Panc1 (cell line): ENCODE results near the gene RPL12. TPM values are rescaled to one million over a fixed set of nuclear protein-coding genes. Genes with fewer than 3 reads are reported as not detected.
"Not testable (repeated sequence)": the region's sequence is repeated elsewhere in the genome, so short reads cannot be mapped to it uniquely, and the experiment has no call there.

Experiments used
- ATAC-seq: fragments of 200-7000 bp; cut with Tn5 transposase; 2 replicates; pipeline ENCODE4 v1.9.1; 2020; ENCODE audit warnings: mild to moderate bottlenecking, moderate library complexity
- BruUV-seq: library from RNA; stranded (reverse); fragments of 400-500 nt; replicated peaks from 2 replicates; lab custom pipeline; 2021; lab: Mats Ljungman, UMichigan
- CTCF ChIA-PET: fragments of 300-600 bp; sonication (Branson Sonifier 250); formaldehyde crosslinking; loops from one replicate; lab custom pipeline; 2022; ENCODE audit warnings: antibody characterized with exemption; lab: Charles Lee
- POLR2A ChIA-PET: fragments of 300-600 bp; sonication (Branson Sonifier 250); formaldehyde crosslinking; loops from one replicate; lab custom pipeline; 2022; ENCODE audit warnings: antibody characterized with exemption; lab: Charles Lee
- DNase-seq: peaks from one replicate; pipeline ENCODE4 v3.0.0-alpha.2; 2010; ENCODE audit warnings: low read depth, low spot score
- H3K27ac ChIP-seq: 2 replicates; pipeline ENCODE4 v1.5.1; 2011; ENCODE audit warnings: mild to moderate bottlenecking, low read length, inconsistent platforms
- H3K27me3 ChIP-seq: fragments of 200-500 bp; sonication (Bioruptor generic); 2 replicates; pipeline ENCODE4 v1.6.0; 2014; ENCODE audit warnings: low read length, inconsistent platforms; ENCODE audit not compliant: control insufficient read depth, insufficient read depth
- H3K36me3 ChIP-seq: fragments of 200-500 bp; sonication (Bioruptor generic); 2 replicates; pipeline ENCODE4 v1.5.1; 2014; ENCODE audit warnings: inconsistent platforms, mild to moderate bottlenecking, low read length, moderate library complexity; ENCODE audit not compliant: control insufficient read depth, insufficient read depth
- H3K4me1 ChIP-seq: 2 replicates; pipeline ENCODE4 v1.5.1; 2011; ENCODE audit warnings: inconsistent platforms, mild to moderate bottlenecking, low read length, moderate library complexity; ENCODE audit not compliant: control insufficient read depth, insufficient read depth
- H3K4me3 ChIP-seq, 2 experiments: 2 replicates each; pipeline ENCODE4 v1.5.1; 2011 to 2012; ENCODE audit warnings: low read depth in 2 of 2, low read length in 2 of 2, mild to moderate bottlenecking in 2 of 2, inconsistent platforms in 1 of 2, moderate library complexity in 1 of 2
- H3K9me3 ChIP-seq: fragments of 200-500 bp; sonication (Bioruptor generic); 2 replicates; pipeline ENCODE4 v1.5.1; 2014; ENCODE audit warnings: low read depth, mild to moderate bottlenecking, inconsistent platforms, low read length, moderate library complexity; ENCODE audit not compliant: control insufficient read depth, insufficient read depth
- CTCF ChIP-seq: fragments of 450-650 bp; IDR thresholded peaks from 2 replicates; pipeline ENCODE4 v1.5.1; 2017; ENCODE audit warnings: mild to moderate bottlenecking
- POLR2AphosphoS5 ChIP-seq: IDR thresholded peaks from 2 replicates; pipeline ENCODE4 v1.6.1; 2012; ENCODE audit warnings: mild to moderate bottlenecking, low read depth, low read length, moderate library complexity
- REST ChIP-seq, 2 experiments: IDR thresholded peaks; 2 replicates each; pipeline ENCODE4 v1.6.1; 2011 to 2012; ENCODE audit warnings: low read depth in 2 of 2, control low read depth in 1 of 2, low read length in 1 of 2, mild to moderate bottlenecking in 1 of 2, moderate library complexity in 1 of 2; ENCODE audit not compliant: insufficient read depth in 1 of 2
- SIN3A ChIP-seq: IDR thresholded peaks from 2 replicates; pipeline ENCODE4 v1.6.1; 2012; ENCODE audit warnings: low read depth, mild to moderate bottlenecking, low read length, moderate library complexity, borderline replicate concordance; ENCODE audit not compliant: insufficient read depth
- TCF7L2 ChIP-seq: IDR thresholded peaks from 2 replicates; pipeline ENCODE4 v1.6.1; 2011; ENCODE audit warnings: mild to moderate bottlenecking, low read depth, low read length, inconsistent platforms
- in situ Hi-C: cut with HindIII; loops from 2 replicates; pipeline ENCODE4 v1.10.0; 2016; ENCODE audit warnings: low sequenced_read_pairs, low pct_unique_long_range_greater_than_20kb
- intact Hi-C: fragments of 100-400 bp; cut with micrococcal nuclease; formaldehyde crosslinking; loops from one replicate; pipeline ENCODE4 v1.10.0; 2022; ENCODE audit not compliant: unreplicated experiment
- total RNA-seq: library from RNA; stranded (reverse); gene quantifications from one replicate; pipeline ENCODE4 v1.2.1, GENCODE V29; 2021; ENCODE audit not compliant: unreplicated experiment

Gene RPL12
- total RNA-seq, 1 experiment from 2014 or later = 951 TPM

DNA sequence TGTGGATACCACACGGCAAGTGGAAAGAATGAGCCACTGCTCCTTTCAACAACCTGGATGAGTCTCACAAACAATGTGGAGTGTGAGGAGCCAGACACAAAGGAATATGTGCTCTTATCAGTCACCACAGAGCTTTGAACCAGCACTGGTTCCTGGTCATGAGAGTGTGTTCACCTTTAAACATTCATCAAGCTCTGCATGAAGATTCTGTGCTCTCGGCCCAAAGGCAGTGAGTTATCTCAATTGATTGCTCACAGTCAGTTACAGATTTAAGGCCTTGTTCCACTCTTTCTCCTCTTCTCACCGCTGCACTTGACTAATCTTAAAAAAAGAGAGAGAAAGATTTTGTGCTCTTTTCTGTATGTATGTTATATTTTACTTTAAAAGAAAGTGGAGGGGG is 19.5 kb upstream of the RPL12 start:
- no peak for ATAC-seq
- Histone ChIP-seq H3K36me3 (no peaks in the 10 kb centered on the region), H3K4me3 (no peak overlapping the region), H3K27me3 (no peaks in the 10 kb centered on the region), H3K4me1 (no peaks in the 10 kb centered on the region), H3K9me3 (no peaks in the 10 kb centered on the region), H3K27ac (no peak overlapping the region)
- no TSS peak for BruUV-seq
- in situ Hi-C loops (no loop called here), intact Hi-C loops (no loop called here)
- TF ChIP-seq SIN3A = no peak
- no peak for TF ChIP-seq REST (IDR thresholded peaks at IDR 0.05; ENCODE audit: insufficient read depth in 1 of 2, low read depth in 2 of 2, low read length in 1 of 2)
- no peak for TF ChIP-seq TCF7L2
- TF ChIP-seq CTCF = no peak
- no peak for TF ChIP-seq POLR2AphosphoS5
- POLR2A ChIA-PET = no interaction called here
- DNase-seq = no peak
- CTCF ChIA-PET = interaction anchor here (0.6 kb wide), 2 partner anchors 28 to 113 kb away, joined by 4 to 5 read pairs; no protein-coding TSS in a partner anchor

GRCh38 chr9:127467621-127468020 is 16.4 kb upstream of the RPL12 start:
- ChIA-PET CTCF (no interaction called here), POLR2A (no interaction called here)
- no peaks in the 10 kb centered on the region for H3K9me3 ChIP-seq
- no TSS peak for BruUV-seq
- in situ Hi-C loops (no loop called here), intact Hi-C loops (no loop called here)
- no peaks in the 10 kb centered on the region for H3K4me1 ChIP-seq
- H3K4me3 ChIP-seq = no peak overlapping the region
- DNase-seq (no peak), ATAC-seq (no peak)
- no peak overlapping the region for H3K27ac ChIP-seq
- H3K27me3 ChIP-seq = no peaks in the 10 kb centered on the region
- no peak for TF ChIP-seq SIN3A
- no peak for TF ChIP-seq TCF7L2
- TF ChIP-seq CTCF = no peak
- no peak for TF ChIP-seq REST (IDR thresholded peaks at IDR 0.05; ENCODE audit: insufficient read depth in 1 of 2, low read depth in 2 of 2, low read length in 1 of 2)
- no peak for TF ChIP-seq POLR2AphosphoS5
- H3K36me3 ChIP-seq = no peaks in the 10 kb centered on the region

- H3K9me3 ChIP-seq, intact Hi-C loops, ATAC-seq, H3K36me3 ChIP-seq, H3K4me1 ChIP-seq, H3K27ac ChIP-seq, H3K27me3 ChIP-seq, H3K4me3 ChIP-seq, DNase-seq, BruUV-seq, in situ Hi-C loops, POLR2A ChIA-PET, CTCF ChIA-PET: not testable (repeated sequence)
Observed at GRCh38 chr9:127466407-127466917, 15.3 kb upstream of the RPL12 start.
